Pancreas (tissue), 10 donors: ENCODE results near the gene CLCN4. TPM values are rescaled to one million over a fixed set of nuclear protein-coding genes. Genes with fewer than 3 reads are reported as not detected.

Source experiments
- ATAC-seq, 4 donors: fragments of 200-7000 bp; cut with Tn5 transposase; one replicate each; pipeline versions ENCODE4 v1.8.0 to v1.9.1; 2020; ENCODE audit warnings: mild to moderate bottlenecking in 4 of 4, moderate library complexity in 4 of 4
- DNase-seq, 6 donors: peaks; one replicate each; pipeline ENCODE4 v3.0.0-alpha.2; 2020
- FAIRE-seq: peaks from 2 replicates; lab custom pipeline; 2012; peaks lifted over from hg19 to GRCh38; lab: Jason Lieb, UNC
- H3K27ac ChIP-seq, 4 donors: fragments of 200-600 bp; sonication (generic); 1 replicate in 3 of 4; 2 replicates in 1 of 4; pipeline versions ENCODE4 v1.5.0 to v1.8.0; 2020
- H3K27me3 ChIP-seq, 4 donors: fragments of 200-600 bp; one replicate each; pipeline ENCODE4 v1.8.0; 2021
- H3K36me3 ChIP-seq, 3 donors: fragments of 200-600 bp; sonication (generic) in 1 of 3; one replicate each; pipeline versions ENCODE4 v1.5.0 to v1.8.0; 2020 to 2021
- H3K4me1 ChIP-seq, 3 donors: fragments of 200-600 bp; one replicate each; pipeline ENCODE4 v1.8.0; 2021
- H3K4me3 ChIP-seq, 4 donors: fragments of 200-600 bp; sonication (generic) in 2 of 4; one replicate each; pipeline versions ENCODE4 v1.5.0 to v1.8.0; 2020 to 2021
- H3K9me3 ChIP-seq, 4 donors: fragments of 200-600 bp; one replicate each; pipeline ENCODE4 v1.8.0; 2021
- WGBS, 2 donors: extraction: QIAGEN DNeasy Blood & Tissue Kit; methylation state at CpG; one replicate each; pipeline ENCODE4 v1.1.7; 2013; 5-methylcytosine and 5-hydroxymethylcytosine counted together
- intact Hi-C, 3 donors: fragments of 100-400 bp; cut with DNase I; formaldehyde crosslinking; loops; one replicate each; pipeline versions ENCODE4 v1.11.1 to v1.14.2; 2022
- polyA plus RNA-seq, 2 donors: library from polyadenylated mRNA; stranded (reverse); fragments of 200-250 nt; gene quantifications; one replicate each; pipeline ENCODE4 v1.2.3, GENCODE V29; 2013
- total RNA-seq, 6 donors: library from RNA; stranded (reverse); fragmentation: NEBNext Ultra II Directional in 4 of 6; extraction: Animal tissue kit (Norgen Biotek cat#: 25700) in 4 of 6; gene quantifications; one replicate each; pipeline versions ENCODE4 v1.2.1 to v1.2.4, GENCODE V29; 2021 to 2023
- TF ChIP-seq, protein P1 (sequence below), 4 donors: fragments of 200-600 bp; sonication (generic) in 3 of 4; IDR thresholded peaks; one replicate each; pipeline versions ENCODE4 v1.5.0 to v1.8.0; 2021; ENCODE audit warnings: antibody characterized with exemption in 4 of 4
- donor health status: healthy with polysubstance abuse.
- donor health status: DM: no; HTN: no; CAD: no; lungs with moderate emphysema.
- donor health status: DM: no; HTN: no; CAD: no.
- donor health status: control.
- donor health status: control.
- donor health status: Bipolar disorder and iron deficiency.
- donor health status: DM: yes; HTN: yes; CAD: no.
- donor health status: DM: no; HTN: no; CAD: no.
- donor health status: DM: no; HTN: no; CAD: no.
- donor health status: DM: yes; HTN: yes; CAD: no.

CLCN4 gene
- total and polyA plus RNA-seq, 8 donors, result 0.57 to 4.0 (median 2.4) TPM

DNA sequence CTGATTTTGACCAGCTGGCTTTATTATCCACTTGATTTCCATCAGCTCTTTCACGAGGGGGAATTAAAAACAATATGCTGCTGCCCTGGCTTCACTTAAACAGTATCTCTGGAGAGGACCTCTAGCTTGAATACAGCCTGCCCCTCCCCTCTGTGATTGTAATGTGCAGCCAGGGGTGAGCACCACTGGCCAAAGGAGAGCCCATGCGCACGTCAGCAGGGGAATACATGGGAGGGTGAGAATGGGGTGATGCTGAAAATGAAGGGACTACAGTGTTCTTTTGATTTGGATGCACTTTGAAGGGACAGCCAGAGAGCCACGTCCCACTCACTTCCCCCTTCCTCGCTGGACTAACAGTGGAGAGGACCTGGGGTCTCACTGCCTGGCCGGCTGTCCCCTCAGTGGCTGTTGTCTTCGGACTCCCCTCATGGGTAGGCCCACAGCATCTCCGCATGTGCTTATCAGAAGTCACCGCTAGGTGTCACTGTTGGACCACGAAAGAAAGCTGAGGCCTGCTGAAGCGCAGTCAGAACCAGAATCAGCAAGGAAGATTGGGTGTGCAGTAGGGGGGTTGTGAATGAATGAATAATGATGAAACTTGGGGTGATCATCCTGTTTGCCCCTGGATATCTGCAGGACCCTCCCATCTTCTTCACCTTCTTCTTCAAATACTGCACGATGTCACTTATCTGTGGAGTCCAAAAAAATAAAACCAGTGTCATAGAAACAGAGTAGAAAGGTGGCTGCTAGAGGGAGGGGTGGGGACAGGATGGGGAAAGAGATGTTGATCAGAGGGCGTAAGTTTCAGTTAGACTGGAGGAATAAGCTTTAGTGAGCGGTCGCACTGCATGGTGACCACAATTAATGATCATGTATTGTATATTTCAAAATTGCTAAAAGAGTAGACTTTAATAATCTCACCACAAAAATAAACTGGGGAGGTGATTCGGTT lies 32.8 kb downstream of the CLCN4 start:
- WGBS, 2 donors, result 25 to 31% methylated on average over 16 of the region's 16 CpGs
- intact Hi-C loops, result loop anchor here in 2 of 3 donors (10.0 kb wide), 3 partner anchors 445 to 945 kb away; no protein-coding TSS in a partner anchor

DNA sequence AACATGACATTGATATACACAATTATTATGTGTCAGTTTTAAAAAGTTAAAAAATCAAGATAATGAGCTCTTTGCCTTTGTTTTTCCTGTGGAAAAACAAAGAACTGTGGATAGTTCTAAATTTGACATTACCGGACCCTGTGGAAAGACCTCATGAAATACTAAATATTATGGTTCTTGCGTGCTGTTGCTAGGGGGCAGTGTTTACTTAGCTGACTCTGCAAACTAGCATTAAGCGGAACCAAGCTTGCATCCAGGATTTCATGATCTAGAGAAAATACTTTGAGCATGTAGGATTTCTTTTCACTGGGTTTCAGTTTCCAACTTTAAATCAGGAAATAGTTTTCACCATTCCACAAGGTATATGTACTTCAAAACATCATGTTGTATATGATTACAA lies 33.6 kb downstream of the CLCN4 start:
- intact Hi-C loops, result loop anchor here in 1 of 3 donors (10.0 kb wide), 3 partner anchors 444 to 944 kb away; no protein-coding TSS in a partner anchor
- TF ChIP-seq, protein P1, sequence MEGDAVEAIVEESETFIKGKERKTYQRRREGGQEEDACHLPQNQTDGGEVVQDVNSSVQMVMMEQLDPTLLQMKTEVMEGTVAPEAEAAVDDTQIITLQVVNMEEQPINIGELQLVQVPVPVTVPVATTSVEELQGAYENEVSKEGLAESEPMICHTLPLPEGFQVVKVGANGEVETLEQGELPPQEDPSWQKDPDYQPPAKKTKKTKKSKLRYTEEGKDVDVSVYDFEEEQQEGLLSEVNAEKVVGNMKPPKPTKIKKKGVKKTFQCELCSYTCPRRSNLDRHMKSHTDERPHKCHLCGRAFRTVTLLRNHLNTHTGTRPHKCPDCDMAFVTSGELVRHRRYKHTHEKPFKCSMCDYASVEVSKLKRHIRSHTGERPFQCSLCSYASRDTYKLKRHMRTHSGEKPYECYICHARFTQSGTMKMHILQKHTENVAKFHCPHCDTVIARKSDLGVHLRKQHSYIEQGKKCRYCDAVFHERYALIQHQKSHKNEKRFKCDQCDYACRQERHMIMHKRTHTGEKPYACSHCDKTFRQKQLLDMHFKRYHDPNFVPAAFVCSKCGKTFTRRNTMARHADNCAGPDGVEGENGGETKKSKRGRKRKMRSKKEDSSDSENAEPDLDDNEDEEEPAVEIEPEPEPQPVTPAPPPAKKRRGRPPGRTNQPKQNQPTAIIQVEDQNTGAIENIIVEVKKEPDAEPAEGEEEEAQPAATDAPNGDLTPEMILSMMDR (IDR thresholded peaks at IDR 0.05), result peak in 1 of 4 donors; percentile 12
- Histone ChIP-seq H3K4me3 (no peak overlapping the region), H3K4me1 (no peaks in the 10 kb centered on the region), H3K36me3 (no peaks in the 10 kb centered on the region), H3K27me3 (no peaks in the 10 kb centered on the region), H3K9me3 (no peaks in the 10 kb centered on the region), H3K27ac (peak overlapping the region in 1 of 4 donors; percentile 20)
- peak; percentile 86 for FAIRE-seq
- peak in 2 of 6 donors; percentile 26 to 39 for DNase-seq
- ATAC-seq, result peak; percentile 88 to 94 (median 91)
- 3 to 6% methylated on average over 3 of the region's 3 CpGs for WGBS, 2 donors

More for the DNA sequence above, 32.8 kb downstream of the CLCN4 start:
- Histone ChIP-seq H3K4me1 (no peaks in the 10 kb centered on the region), H3K27me3 (no peaks in the 10 kb centered on the region), H3K9me3 (no peaks in the 10 kb centered on the region), H3K4me3 (no peak overlapping the region), H3K27ac (peak overlapping the region in 1 of 4 donors; percentile 20), H3K36me3 (no peaks in the 10 kb centered on the region)
- TF ChIP-seq, protein P1 (IDR thresholded peaks at IDR 0.05), result peak; percentile 69 to 86 (median 77)
- peak; percentile 93 to 98 (median 96) for ATAC-seq
- no peak for FAIRE-seq
- peak; percentile 45 to 82 (median 74) for DNase-seq

DNA sequence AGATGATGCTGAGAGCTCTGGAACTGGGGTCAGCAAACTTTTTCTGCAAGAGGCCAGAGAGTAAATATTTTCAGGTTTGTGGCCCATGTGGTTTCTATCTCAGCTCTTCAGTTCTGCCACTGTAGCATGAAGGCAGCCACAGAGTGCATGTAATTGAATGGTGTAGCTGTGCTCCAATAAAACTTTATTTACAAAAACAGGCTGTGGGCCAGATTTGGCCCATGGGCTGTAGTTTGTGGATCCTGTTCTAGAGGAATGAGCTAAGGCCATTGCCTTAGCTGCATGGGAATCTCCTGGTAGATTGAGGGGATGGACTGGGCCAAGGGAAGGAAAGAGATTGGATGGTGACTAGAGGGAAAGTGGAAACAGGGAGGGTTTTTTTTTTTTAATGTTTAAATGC lies 36.8 kb downstream of the CLCN4 start:
- intact Hi-C loops, result loop anchor here in 1 of 3 donors (10.0 kb wide), 3 partner anchors 441 to 941 kb away; no protein-coding TSS in a partner anchor
- no peak for FAIRE-seq
- no peaks in the 10 kb centered on the region for H3K4me1 ChIP-seq
- H3K36me3 ChIP-seq, result no peaks in the 10 kb centered on the region
- no peaks in the 10 kb centered on the region for H3K27me3 ChIP-seq
- DNase-seq, result no peak
- no peak for ATAC-seq
- H3K4me3 ChIP-seq, result no peak overlapping the region
- no peaks in the 10 kb centered on the region for H3K9me3 ChIP-seq
- TF ChIP-seq, protein P1 (IDR thresholded peaks at IDR 0.05), result no peak
- no peak overlapping the region for H3K27ac ChIP-seq

DNA sequence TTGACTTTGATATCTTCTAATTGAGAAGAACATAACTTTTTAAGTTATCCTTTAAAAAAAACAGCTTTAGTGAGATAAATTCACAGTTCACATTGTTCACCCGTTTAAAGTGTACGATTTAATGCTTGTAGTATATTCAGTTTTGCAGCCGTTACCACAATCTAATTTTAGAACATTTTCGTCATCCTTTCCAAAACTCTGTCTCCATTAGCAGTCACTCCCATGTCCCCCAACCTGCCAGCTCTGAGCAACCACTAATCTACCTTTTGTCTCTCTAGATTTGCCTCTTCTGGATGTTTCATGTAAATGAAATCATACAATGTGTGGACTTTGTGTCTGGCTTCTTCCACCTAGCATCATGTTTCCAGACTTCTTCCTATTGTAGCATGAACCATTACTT lies 38.6 kb downstream of the CLCN4 start:
- no peak for DNase-seq
- intact Hi-C loops, result loop anchor here in 1 of 3 donors (10.0 kb wide), 3 partner anchors 439 to 939 kb away; no protein-coding TSS in a partner anchor

More for the DNA sequence above, 38.6 kb downstream of the CLCN4 start:
- ATAC-seq, result no peak
- Histone ChIP-seq H3K27ac (no peak overlapping the region), H3K4me1 (no peaks in the 10 kb centered on the region), H3K27me3 (no peaks in the 10 kb centered on the region), H3K36me3 (no peaks in the 10 kb centered on the region), H3K9me3 (no peaks in the 10 kb centered on the region), H3K4me3 (no peak overlapping the region)
- TF ChIP-seq, protein P1 (IDR thresholded peaks at IDR 0.05), result no peak
- no peak for FAIRE-seq
- 71 to 89% methylated on average over 4 of the region's 4 CpGs for WGBS, 2 donors
